HG03520 (cell line): ENCODE results near the gene ROBO2.

ENCODE experiments used
- ATAC-seq: cut with Tn5 transposase; IDR thresholded peaks from one replicate; pipeline ENCODE4 v1.9.1; 2021; ENCODE audit warnings: mild to moderate bottlenecking, moderate library complexity; ENCODE audit not compliant: unreplicated experiment

ROBO2 gene

DNA sequence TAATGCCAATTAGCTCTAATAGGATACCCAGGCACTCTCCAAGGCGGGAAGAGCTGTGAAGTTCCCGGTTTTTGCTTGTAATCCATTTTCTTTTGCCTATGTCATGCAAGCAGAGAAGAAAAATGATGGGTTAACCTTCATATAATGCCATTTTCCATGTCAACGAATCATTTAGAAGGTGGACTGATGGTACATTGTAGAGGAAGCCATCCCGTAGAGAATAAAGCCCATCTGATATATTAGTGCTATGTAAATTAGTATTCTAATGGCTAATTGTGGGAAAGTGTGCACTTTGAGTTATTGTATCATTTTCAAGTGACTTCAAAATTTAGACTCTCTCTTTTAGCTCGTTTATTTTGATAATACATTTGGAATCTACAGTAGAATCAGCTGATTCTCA, 509.1 kb downstream of the ROBO2 start:
- ATAC-seq, result no peak

DNA sequence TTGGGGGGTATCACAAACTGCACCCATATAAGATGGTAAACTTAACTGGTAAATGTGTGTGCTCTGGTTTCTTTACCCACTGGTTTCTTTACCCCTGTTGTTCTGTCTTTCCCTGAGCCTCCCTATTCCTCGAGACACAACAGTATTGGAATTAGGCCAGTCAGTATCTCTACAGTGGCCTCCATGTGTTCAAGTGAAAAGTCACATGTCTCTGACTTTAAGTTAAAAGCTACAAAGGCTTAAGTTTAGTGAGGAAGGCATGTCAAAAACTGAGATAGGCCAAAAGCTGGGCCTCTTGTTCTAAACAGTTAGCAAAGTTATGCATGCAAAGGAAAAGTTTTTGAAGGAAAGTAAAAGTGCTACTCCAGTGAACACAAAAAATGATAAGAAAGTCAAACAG, 513.3 kb downstream of the ROBO2 start:
- no peak for ATAC-seq

DNA sequence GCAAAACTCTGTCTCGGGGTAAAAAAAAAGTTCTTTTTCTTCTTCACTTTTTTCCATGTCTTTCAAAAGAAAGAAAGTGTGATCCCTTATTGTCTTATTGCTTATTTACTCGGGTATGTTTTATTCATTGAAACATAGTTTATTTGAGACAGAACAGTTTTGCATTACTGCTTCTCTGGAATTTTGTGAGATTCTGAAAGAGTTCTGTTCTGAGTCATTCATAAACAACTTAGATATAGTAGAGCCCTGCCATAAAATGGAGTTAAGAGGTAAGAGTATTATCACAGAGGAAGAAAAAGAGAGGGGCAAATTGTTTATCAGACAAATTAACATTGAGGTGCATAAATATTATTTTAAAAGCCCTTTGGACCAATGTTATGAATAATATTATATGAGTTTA, 522.2 kb downstream of the ROBO2 start:
- no peak for ATAC-seq

DNA sequence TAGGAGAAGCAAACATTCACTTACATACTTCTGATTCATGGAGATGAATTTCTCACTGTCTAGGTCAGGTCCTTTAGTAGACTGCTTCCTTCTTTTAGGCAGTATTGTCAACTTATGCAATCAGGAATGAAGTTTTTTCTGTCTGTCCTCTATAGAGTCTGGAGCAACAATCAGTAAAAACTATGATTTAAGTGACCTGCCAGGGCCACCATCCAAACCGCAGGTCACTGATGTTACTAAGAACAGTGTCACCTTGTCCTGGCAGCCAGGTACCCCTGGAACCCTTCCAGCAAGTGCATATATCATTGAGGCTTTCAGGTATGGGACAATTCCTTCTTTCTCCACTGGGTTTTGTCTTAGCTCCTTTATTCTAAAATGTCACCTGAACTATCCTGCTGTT, 523.1 kb downstream of the ROBO2 start:
- ATAC-seq, result no peak

DNA sequence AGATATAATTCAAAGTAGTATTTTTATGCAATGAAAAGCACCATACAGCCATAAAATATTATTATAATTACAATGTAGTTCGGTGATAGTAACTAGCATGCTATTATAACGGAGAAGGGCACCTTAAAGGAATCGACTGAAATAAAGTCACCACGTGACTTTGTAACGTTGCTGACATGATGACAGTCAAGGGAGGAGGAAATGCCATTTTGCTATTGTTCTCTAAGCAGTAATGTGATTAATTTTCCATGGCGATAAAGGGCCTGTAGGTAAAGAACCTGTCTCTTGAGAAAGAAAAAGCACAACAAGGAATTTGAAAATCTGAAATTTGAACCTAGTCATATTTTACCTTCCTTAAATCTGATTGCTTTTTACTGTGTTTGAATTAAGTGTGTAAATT, 526.2 kb downstream of the ROBO2 start:
- no peak for ATAC-seq

DNA sequence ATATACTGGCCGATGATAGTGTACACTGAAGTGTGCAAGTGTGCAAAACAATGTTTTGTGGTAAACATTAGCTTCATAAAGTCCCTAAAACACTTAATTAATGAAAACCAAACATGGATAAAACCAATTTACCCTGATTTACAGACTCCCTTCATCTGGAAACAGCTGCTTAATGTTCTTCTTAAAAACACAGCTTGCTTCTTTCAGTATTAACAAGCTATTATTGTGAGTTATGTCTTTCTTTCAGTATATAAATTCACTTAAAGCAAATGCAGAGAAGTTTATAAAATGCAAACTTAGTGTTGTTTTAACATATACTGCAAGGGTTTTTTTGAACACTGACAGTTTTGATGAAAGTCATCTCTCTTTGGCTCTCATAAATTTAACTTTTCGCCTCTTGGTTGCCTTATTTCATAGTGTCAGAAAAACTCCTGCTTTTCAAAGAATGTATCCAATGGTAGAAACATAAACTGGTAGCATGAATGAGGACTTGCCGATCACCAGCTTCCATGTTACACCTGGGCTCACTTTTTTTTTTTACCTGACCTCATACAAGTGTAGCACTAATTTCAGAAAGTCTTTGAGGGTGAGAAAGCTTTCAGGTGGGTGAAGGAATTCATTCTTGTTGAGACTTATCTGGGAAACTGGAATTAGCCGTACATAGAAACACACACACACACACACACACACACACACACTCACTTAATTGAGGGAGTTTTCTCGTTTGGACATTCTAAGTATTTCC, 532.2 kb downstream of the ROBO2 start:
- no peak for ATAC-seq

DNA sequence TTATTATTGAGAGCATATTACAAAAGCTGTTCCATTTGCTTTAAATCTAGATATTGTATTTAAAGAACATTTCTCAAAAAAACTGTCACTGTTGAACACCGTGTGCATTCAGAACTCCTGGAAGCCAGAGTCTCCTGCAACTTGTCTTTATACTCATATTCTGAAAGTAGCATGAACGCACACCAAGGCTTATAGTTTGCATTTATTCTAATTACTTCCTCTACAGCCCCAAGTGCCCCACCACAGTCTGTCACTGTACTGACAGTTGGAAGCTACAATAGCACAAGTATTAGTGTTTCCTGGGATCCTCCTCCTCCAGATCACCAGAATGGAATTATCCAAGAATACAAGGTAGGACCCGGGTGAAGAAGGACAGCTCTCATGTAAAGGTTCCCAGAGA, 537.4 kb downstream of the ROBO2 start:
- no peak for ATAC-seq

DNA sequence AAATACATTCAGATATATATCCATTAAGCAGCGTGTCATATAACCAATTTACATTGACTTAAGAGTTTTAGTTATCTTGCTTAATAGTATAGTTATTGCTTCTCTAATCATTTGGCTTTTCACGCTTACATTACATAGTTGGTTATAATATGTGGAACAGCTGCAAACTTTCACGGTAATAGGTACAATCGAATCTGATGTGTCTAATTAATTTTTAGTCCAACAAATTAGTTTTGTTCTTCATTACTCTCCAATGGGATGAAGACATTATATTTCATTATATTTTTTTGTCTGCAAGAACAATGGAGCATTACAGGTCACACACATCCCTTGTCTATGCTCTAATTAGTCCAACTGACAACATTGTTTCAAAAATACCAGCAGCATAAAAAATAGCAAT, 546.3 kb downstream of the ROBO2 start:
- ATAC-seq, result no peak

DNA sequence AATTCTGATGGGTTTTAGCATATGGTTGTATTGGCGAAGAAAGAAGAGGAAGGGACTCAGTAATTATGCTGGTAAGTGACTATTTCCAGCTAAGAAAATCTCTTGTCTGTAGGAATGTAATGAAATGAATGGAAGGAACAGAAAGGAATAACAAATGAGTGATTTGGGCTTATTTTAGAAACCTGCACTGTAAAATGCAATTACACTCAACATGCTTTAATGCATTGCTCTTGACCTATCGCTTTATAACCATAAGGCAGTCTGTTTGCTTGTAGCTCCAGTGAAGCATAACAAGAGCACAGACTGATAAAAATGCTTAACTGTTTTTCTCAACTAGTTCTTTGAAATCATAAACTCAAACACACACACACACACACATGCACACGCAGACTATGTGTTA, 549.0 kb downstream of the ROBO2 start:
- no peak for ATAC-seq

DNA sequence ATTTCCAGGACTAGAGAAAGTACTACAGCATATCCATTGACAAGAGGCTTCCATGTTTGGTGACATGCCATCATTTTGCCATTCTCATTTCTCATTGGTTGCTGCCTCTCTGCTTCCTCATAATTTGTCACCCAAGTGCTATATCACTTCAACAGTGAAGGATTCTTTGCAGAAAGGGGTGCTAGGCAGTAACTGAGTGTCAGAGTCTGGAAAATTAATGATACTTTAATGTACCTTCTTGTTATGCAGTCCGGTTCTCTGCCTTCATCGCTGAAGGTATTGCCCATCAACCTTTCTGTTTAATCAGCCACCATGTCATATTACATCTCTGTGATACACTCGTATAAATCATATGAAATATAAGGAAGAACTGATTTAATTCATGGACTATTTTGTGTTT, 550.3 kb downstream of the ROBO2 start:
- no peak for ATAC-seq

DNA sequence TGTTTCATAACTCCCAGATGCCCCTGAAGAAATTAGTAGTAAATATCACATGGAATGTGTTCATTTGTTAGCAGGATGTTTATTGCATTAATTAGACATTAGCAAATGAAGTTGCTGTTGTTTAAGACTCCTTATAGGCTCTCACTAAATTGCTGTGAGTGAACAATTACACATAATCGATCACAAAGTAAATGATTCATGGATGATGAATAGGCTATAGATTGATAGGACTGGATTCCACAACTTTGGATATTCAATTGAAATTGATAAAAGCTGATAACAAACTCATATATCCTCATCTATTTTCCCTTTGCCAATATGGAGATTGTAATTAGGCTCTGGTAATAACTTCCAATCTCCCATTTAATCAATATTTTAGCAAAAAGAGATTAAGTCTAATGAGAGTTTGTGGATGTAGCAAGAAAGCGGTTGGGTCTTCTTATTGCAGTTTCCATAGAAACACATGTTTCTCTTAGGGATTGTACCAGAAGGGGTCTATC, 555.5 kb downstream of the ROBO2 start:
- no peak for ATAC-seq

DNA sequence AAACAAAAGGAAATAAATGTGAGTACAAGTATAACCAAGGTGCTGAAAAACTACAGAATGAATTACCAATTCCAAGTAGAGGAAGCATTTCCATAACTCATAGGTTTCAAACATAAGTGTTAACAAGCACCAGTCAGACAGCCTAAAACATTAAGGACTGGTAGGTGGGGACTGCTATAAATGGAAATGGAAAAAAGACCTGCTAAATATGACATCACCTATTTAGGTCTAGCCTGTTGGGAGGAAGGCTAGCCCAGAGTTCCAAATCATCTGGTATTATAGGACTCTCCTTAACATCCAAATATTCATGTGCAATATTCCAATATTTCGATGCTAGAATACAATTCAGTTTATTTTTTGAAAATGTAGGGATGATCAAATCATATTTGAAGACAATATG, 560.0 kb downstream of the ROBO2 start:
- ATAC-seq, result no peak

DNA sequence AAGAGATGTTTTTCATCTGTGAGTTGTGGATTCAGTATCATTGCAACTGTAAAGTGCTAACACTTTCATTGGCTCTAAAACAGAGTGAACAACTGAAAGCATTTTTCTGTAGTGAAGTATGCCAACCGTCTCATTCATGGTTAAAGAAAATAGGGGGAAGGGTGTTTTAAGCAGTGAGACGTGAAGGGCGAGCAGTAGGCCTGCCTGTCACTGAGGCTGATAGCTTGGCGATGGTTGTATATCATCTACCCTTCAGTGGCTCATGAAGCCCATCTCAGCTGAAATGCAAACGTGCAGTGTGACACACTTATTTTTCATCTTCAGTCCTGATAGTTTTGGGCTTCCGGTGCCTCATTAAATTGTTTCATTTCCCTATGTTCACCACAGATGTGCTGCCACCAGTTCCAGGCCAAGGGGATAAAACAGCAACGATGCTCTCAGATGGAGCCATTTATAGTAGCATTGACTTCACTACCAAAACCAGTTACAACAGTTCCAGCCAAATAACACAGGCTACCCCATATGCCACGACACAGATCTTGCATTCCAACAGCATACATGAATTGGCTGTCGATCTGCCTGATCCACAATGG, 562.0 kb downstream of the ROBO2 start:
- ATAC-seq, result no peak

DNA sequence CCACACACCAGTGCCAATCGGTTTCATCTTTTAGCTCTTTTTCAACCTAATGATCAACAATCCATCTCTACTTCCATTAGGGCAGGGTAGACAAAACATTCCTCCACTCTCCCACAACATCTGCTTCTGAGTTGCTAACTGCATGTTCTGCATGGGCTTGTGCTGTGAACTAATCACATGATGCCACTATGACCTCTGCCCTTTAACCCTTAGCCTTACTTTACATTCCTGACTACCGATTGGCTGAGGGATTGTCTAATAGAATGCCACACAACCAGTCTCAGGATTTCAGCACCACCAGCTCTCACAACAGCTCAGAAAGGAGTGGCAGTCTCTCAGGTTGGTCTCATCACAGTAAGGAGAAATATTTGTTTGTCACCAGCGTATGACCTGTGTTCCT, 562.8 kb downstream of the ROBO2 start:
- ATAC-seq, result no peak

DNA sequence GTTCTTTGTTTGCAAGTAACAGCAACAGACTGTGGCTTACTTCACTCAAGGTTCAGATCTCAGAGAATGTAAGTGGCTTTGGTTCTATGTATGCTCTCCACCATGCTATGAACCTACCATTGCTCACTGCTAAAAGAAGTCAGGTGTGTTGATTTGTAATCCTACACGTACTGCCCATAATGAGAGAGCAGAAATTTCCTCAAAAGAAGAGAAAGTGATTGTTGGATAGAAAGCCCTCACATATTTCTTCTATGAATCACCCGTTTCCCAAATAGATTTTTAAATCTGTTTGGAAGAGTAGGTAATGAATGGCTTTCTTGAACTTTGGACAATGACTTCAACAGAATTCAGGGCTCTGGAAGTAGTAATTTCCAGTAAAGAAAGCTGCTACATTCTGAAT, 565.4 kb downstream of the ROBO2 start:
- no peak for ATAC-seq

DNA sequence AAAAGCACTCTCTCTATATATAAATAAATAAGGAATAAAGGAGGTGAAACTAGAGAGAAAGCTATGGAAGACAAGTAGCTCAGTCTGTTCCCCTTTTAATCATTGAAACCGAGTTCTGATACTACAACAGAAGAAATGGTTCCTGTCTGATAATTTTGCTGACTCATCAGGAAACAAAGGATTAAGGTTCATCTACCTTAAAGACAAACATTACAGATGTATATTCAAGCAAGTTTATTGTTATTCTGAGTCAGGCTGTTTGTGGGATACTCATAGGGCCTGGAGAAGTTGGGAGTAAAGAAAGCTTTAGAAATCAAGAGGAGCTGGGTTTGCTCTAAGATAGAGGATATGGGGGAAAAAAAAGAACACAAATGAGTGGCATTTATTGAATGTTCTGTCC, 566.0 kb downstream of the ROBO2 start:
- ATAC-seq, result no peak

DNA sequence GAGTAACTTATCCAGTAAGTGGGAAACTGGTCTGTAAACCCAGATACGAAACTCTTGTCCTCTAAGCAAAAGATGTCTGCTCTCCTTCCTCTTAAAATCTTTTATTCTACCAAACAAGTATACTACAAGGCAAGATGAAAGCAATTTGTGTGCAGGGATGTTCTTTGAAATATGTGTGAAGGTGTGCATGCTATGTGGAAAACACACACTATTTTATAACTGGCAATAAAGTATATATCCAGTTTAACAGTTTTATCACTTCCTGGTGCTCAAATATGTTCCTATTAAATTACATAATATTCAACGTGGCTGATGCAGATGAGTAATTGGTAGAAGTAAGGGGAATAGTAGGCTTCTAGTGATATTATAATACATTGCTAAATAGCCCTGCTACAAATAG, 566.5 kb downstream of the ROBO2 start:
- no peak for ATAC-seq

DNA sequence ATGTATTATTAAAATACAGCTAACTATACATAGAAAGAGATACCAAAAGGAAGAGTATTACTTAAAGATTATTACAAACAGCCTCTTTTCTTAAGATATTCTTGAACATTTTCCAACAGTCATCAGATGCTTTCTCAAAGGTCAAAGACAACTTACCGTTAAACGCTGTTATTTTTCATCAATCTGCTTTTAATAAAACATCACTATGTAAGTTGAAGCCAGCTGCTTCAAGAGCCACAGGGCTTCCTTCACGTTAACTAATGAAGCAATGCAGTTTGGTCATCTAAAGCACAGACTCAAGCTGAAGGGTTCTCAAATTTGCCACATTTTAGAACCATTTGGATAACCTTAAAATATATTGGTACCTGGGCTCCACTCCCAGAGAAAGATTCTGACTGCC, 578.8 kb downstream of the ROBO2 start:
- ATAC-seq, result no peak

DNA sequence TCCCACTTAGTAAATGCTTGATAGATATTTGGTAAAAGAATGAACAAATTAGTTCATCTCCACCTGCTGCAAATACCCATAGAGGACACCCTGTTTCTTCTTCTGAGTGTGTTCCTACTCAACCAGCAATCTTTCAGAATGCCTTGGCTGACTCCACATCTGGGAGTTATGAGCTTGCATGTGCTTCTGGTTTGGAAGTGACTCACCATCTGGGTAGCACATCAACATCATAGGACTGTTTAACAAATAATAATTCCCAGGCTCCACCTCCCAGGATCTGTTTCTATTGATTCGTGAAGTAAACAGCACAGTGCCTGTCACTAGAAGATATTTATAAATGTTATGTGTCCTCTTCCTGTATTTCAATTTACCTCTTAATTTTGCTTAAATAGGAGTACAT, 580.1 kb downstream of the ROBO2 start:
- no peak for ATAC-seq

DNA sequence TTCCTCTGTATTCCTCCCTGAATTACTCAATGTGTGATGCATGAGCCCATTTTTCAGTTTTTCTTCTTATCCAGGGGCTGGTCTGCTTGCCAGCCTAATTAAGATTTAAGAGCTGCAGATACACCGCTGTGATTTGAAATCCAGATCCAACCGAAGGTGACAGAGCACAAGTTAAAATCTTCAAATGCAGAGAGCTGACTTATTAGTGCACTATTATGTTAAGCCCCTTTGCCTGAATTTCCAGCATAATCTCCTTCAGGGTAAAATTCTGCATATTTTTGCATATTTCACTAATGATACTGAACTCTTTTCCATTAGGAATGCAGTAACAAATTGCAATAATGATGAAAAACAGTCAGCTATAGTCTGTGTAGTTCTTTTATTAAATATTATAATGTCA, 583.6 kb downstream of the ROBO2 start:
- ATAC-seq, result no peak

DNA sequence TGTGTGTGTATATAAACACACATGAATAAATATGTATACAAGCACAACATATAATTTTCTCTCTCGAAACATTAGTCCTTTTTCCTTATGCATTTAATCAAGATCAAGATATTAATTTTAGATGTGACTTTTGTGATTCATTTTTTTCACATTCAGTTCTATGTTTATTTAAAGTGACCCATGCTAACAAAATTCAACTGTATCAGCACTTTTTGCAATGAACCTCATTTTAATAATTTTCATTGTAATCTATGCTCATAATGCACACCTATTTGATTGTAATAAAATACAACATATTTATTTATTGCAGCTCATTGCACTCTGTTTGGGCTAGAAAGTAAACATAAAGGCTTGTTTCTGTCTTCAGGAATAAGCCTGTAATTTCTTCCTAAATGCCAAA, 586.3 kb downstream of the ROBO2 start:
- no peak for ATAC-seq

DNA sequence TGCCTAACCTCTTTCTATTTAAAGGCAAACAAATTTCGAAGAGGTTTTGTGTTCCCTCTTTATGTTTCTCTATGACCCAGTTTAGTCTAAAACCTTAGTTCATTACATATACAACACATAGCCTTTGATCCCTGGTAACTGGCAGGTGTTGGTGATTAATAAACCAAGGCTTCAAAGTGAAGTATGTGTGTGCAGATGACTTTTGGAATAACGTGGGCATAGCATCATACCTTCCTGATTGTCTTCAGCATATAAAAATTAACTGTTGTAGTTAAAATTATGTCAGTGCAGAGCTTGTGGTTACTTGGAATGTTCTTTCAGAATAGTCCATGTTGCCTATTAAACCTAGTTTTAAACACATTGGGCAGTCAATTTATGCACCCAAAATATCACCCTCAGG, 608.3 kb downstream of the ROBO2 start:
- no peak for ATAC-seq

DNA sequence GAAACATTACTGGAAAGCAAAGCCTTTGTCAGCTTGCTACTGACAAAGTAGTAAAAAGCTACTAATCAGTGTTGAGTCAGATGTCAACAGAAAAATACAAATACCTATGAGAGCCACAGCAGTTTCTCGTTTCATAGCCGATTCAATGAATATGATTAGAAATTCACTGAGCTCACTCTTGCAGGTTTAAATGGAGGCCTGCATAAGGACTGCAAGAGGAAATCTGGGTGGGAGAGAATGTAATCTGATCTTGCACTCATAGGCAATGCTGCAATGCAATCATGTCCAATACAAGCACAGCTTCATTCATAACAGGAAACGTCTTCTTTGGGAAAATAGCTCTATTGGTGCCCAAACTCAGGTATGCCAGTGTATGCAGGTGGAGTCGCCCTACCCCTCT, 608.8 kb downstream of the ROBO2 start:
- ATAC-seq, result no peak
